Body of pancreas (tissue), 4 donors: Measurements from ENCODE around the gene NPEPPS.
"Not testable (repeated sequence)": the region's sequence is repeated elsewhere in the genome, so short reads cannot be mapped to it uniquely, and the experiment has no call there.

Source experiments
- CTCF ChIP-seq, 7 experiments: fragments of 450-650 bp in 4 of 7; fragments of 200-600 bp in 3 of 7; sonication (generic) in 3 of 7; IDR thresholded peaks; one replicate each; pipeline ENCODE4 v1.5.1; 2016 to 2019; ENCODE audit warnings: antibody characterized with exemption in 7 of 7
- POLR2A ChIP-seq, 3 donors: fragments of 450-650 bp; IDR thresholded peaks; one replicate each; pipeline ENCODE4 v1.6.1; 2016; ENCODE audit warnings: antibody characterized with exemption in 3 of 3, mild to moderate bottlenecking in 2 of 3

DNA sequence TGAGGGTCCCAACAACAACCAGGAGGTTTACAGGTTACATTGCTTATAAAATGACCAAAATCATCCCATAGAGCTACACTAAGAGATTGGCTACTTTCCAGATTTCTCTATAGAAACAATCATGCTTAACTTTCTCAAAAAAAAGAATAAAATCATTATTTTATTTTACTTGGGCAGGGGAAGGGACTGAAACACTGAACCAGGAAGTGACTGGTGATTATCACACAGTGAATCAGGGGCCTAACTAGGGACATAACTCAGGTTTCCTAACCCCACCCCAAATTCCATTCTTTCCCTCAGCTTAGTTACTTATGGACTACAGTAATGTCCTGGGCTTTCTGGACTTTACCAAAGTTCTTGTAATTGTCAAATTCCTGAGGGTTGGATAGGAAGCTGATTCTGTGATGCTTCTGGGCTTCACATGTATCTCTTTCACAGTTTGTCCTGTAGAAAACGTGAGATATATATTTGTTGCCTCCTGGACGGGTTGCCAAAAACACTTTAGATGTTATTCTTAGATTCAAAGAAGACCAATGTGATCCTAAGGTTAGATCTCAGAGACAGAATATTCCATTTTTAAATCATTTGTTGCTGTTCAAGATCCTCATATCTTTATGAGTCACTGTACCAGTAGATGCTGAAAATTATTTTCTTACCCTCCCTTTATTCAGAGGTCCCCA, 28.0 kb upstream of the NPEPPS start:
- not testable (repeated sequence) for TF ChIP-seq CTCF, POLR2A (IDR thresholded peaks at IDR 0.05)
